Stimulated activated CD8-positive, alpha-beta memory T cell treated with anti-CD3 and anti-CD28 coated beads, Interleukin-15, amount 100 ng/mL, for 24 hours (primary cell): ENCODE results near the gene DAPK1.
"Not testable (repeated sequence)": the region's sequence is repeated elsewhere in the genome, so short reads cannot be mapped to it uniquely, and the experiment has no call there.

ENCODE experiments used
- DNase-seq: peaks from one replicate; pipeline ENCODE4 v3.0.0-alpha.2; 2020; ENCODE audit warnings: low read depth

The DAPK1 gene

DNA sequence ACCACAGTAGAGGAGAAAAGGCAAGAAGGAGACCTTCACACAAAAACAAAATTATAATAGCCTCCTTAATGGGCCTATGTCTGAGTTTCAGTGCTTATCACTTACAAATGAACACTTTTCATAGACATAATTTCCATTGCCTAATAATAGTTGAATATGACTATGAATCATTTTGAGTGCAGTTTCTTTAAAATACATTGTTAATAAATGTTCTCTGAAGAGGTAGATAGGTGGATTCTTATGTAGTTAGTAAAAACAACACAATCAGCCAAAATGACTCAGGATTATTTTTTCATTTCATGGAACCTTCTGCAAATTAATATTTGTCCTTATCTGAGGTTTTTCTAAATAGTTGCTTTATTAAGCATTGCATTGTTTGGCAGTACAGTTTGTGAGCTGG is 45.6 kb downstream of the DAPK1 start:
- no peak for DNase-seq

DNA sequence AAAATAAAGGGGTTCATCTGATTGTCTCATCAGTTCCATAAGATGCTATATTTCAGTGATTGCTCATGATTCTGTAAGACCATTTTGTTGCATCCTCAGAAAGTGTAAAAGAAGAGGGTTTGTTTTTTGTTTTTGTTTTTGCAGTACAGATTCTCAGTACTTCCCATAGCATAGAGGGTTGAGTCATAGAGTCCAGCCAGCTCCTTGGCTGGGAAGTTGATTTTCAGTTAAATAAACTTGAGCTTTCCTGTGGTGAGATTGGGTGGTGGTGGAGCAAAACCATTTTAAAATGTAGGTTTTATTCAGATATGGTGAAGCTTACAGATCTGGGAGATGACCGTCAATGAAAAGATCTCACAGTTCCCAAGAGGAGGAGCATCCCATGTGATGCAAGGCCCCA is 48.2 kb downstream of the DAPK1 start:
- DNase-seq, result no peak

DNA sequence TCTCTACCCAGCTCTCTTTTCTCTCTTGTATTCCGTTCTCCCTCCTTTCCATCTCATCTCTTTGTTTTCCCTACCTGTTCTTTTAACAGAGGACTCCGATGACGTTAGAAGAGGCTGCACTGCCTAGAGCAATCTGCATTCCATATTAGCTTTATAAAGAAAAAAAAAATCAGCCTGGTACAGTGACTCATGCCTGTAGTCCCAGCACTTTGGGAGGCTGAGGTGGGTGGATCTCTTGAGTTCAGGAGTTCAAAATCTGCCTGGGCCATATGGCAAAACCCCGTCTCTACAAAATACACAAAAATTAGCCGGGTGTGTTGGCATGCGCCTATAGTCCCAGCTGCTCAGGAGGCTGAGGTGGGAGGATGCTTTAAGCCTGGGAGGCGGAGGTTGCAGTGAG is 49.0 kb downstream of the DAPK1 start:
- no peak for DNase-seq

DNA sequence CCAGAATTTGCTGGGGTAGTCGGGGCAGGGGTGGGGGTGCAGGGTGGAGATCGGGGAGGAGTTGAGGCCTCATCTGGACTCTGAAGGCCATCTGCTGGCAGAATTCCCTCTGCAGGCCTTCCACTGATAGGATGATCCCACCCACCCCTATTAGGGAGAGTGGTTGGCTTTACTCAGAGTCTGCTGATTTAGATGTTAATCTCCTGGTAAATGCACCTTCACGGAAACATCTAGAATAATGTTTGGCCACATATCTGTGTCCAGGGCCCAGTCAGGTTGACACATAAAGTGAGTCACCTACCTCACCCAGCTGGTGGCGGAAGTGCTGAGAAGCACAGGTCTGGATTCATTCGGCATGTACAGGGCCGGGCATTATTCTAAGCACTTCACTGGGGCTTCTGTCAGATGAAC is 50.0 kb downstream of the DAPK1 start:
- DNase-seq, result no peak

DNA sequence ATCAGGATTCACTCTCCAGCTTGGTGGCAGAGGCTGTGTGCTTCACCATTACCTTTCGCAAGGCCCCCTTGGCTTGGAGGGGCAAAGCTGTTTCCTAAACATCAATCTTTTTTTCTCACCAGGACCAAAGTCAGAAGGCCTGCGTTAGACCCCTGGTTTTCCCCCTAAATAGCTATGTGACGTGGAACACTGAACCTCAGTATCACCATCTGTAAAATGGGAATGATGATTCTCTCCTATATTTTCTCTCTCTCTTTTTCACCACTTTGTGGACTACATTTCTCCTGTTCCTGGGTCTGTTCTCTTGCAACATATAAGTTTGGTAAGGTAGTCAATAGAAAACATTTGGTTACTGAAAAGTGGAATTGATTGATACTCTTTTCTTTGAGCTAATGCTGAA is 50.5 kb downstream of the DAPK1 start:
- DNase-seq, result no peak

DNA sequence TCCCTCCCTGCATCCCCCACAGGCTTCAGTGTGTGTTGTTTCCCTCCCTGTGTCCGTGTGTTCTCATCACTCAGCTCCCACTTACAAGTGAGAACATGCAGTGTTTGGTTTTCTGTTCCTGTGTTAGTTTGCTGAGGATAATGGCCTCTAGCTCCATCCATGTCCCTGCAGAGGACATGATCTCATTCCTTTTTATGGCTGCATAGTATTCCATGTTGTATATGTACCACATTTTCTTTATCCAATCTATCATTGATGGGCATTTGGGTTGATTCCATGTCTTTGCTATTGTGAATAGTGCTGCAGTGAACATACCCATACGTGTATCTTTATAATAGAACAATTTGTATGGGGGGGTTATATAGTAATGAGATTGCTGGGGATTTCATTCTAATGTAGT is 51.4 kb downstream of the DAPK1 start:
- DNase-seq, result not testable (repeated sequence)

DNA sequence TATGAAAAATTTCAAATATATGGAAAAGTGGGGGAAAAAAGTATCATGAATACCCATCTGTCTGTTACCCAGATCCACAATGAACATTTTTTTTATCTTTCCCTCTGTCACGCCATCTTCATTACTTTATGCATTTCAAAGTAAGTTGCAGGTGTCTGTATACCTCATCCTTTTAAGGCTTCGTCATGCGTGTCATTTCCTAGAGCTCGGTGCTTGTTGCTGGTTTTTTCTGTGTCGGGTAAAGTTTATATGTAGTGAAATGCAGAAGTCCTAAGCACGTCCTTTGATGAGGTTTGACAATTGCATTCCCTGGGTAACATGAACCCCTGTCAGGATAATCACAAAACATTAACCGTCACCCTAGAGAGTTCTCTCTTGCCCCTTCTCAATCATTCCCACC is 52.1 kb downstream of the DAPK1 start:
- DNase-seq, result no peak

DNA sequence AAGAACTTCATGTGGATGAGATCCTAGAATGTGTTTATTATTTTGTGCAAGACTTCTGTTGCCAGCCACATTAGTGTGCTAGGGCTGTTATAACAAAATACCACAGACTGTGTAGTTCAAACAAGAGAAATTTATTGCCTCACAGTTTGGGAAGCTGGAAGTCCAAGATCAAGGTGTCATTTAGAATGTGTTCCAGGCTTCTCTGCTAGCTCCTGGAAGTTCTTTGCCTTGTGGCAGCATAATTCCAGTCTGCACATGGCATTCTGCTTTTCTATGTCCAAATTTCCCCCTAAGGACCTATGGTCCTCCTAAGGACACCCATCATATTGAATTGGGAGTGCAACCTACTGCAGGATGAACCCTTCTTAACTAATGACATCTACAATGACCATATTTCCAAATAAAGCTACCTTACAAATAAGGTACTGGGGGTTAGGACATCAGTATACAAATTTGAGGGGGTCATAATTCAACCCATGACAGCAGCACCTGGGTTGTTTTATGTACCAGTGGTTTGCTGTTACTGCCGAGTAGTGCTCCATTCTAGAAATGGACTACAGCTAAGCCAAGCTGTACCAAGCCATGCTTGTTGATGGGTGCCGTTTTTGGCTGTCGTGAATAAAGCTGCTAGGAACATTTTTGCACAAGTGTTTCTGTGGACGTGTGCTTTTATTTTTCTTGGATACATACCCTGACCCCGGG is 52.7 kb downstream of the DAPK1 start:
- DNase-seq, result no peak

DNA sequence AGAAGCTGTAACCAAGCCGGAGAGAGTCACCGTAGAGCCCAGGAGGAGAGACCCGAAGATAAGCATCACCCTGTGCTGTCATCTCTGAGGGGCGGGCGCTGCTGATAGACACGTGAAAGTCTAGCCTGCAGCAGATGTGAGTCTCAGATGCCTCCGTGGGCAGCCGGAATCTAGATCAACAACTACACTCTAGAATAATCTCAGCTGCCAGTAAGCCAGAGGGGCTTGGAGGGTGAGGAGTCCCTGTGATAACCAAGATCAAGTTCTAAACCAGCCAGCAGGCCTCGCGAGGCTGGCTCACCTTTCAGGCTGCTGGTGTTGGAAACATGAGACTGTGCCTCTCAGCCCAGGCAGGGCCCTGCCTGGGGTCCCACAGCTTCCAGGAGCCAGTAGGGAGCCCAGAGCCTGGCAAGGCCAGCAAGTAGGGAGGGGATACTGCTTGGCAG is 54.1 kb downstream of the DAPK1 start:
- DNase-seq, result no peak

DNA sequence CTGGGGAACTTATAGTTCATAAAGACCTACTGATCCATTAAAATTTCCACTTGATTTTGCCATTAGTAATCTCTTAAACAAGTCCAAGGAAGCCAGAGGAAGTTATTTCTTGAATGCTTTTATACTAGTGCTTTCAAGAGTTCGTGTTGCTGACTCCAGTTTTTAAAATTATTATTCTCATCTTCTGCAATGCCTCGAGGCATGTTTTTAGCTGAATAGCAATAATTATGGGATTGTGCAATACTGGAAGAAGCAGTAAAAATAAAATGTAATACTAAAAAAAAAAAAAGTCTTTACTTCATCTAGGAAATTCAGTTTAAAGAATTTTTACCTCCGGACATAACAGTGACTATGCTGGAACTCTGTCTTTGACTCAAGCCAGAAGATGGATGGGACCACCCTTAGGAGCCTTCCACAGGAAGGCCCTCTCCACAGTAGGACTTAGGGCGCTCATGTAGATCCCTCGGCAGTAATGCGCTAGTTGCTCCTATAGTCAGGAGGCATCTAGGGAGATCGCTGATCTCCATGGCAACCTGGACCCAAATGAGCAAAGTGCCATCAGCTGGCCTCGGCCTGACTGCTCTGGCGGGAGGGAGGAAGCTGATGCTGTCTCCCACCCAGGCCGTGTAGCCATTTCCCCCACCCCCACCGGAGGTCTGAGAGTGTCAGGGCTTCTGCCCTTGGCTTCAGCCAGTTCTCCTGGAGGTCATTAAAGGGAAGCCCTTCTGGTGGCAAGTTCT is 56.7 kb downstream of the DAPK1 start:
- DNase-seq, result no peak

DNA sequence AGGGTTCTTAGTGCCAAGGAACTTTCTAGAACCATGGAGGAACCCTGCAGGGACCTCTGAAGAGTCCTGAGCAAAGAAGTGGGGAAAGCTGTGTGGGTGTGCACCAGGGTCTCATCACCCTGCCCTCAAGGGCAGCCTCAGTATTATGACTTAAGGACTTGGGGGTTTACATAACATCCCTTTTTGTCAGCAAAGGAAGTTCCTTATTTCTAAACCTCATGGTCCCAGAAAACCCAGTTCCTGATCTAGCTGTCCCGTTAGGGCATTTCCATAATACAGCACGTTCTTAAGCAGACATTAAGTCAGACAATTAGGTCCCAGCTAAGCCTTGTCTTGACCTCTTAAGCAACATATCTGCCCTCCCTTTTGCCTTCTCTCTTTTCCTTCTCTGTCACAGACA is 57.3 kb downstream of the DAPK1 start:
- no peak for DNase-seq

DNA sequence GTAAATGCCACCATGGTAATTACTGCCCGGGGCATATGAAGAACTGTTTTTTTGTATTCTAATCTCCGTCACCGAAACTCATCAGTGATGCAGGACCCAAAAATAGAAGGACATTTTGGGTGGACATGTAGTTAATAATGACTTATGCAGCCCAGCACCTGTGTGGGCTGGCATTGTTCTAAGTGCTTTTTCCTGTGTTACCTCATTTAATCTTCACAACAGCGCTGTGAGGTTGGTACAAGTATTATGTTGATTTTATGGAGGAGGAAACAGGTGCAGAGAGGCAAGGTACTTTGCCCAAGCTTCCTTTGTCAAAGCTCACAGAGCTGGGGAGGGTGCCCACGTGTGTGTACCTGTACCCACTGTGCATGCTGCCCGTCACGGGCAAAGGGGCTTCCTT is 58.4 kb downstream of the DAPK1 start:
- DNase-seq, result no peak

DNA sequence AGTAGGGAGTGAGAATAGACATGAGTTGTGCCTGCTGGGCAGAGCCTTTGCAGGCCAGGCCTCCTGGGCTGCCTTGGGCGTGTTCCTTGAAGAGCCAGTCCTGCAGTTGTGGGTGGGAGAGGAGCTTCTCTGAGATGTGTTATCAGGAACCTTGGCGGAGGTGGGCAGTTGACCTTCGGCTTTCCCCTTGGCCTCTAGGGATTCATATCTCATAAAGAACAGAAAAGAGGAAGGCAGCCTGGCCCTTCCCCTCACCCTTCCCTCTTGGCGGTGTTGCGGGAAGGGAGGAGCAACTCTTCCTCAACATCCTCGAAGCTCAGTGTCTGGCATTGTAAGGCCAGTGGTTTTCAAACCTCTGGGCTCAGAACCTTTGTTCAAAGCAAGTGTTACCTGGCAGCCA is 59.2 kb downstream of the DAPK1 start:
- DNase-seq, result no peak

DNA sequence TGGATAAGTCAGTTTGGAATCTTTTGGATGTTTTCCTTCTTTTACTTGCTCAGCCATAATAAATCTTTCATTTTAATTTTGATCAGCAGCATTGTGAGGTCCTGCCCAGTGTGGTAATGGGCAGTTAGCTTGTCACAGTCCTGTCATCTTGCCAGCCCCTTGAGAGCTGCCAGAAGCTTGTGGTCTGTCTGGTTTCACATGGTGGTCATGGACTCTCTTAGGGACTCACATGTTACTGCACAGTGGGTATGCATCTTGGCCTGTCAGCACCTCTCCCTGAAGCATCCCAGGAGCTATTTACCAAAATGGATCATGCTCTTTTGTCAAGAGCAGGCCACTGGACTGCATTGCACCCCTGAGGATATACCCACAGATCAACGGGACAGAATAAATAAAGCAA is 60.3 kb downstream of the DAPK1 start:
- no peak for DNase-seq

DNA sequence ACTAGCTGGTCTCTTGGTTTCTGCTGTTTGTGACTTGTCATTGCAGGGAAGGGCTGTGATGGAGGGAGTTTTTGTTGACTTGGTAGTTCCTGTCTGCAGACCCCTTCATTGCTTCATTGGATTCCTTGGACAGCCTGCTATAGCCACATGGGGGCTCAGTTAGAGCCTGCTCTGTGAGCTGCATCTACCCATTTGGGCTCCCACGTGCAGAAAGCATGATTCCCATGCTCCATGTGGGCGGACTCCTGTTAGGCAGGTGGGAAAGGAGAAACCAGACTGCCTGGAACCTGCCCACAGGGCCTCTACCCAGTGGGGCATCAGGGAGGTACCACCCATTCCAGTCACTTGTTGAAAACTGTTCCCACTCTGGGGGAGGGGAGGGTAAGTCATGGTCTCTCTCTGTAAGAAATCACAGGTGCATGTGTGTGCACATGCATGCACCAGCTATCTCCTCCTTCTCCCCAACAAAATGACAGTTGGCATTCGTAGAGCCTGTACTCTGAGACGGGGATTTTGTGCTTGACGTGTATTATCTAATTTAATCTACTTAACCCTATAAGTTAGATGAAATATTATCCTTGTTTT is 61.0 kb downstream of the DAPK1 start:
- DNase-seq, result no peak

DNA sequence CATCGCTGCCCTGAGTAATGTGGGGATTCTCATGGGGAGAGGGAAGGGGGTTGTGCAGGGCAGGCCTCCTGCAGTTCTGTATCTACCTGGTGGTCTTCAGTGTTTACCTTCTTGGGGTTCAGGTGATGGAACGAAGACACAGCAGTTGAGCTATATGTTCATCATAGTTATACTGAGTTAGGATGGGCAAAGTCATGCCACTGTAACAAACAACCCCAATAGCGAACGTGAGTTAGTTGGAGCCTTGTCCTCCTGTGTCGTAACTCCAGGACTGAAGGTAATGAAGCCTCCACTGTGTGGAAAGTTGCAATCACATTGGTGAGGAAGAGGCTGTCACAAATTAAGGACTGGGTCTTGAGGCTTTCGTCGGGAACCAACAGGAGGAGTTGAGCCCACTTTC is 64.4 kb downstream of the DAPK1 start:
- no peak for DNase-seq

DNA sequence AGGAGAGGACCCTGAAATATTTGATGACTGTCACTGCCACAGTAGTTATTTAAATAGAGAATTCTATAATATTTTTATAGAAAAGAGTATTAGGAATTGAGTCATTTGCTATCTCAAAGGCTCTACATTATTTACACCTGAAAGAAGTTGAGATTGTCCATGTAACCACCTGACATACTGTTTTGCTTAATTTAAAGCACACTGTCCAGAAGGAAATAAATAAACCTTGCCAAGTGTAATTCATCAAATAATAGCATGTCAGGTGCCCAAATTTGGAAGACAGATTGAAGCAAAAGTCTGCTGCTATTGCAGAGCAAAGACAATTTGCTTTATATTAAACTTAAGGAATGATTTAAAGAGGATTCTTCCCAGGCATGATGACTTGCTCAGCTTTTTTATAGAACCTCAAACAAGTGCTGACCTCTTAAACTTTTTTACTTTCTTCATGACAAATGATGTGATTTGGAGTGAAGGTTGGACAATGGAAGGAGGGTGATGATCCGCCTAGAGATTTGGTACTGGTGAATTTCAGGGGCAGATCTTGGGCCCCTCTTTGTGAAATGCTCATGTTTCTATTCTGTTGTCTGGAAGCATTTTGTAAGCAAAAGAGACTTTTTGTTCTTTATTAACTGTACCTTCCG is 65.0 kb downstream of the DAPK1 start:
- no peak for DNase-seq

DNA sequence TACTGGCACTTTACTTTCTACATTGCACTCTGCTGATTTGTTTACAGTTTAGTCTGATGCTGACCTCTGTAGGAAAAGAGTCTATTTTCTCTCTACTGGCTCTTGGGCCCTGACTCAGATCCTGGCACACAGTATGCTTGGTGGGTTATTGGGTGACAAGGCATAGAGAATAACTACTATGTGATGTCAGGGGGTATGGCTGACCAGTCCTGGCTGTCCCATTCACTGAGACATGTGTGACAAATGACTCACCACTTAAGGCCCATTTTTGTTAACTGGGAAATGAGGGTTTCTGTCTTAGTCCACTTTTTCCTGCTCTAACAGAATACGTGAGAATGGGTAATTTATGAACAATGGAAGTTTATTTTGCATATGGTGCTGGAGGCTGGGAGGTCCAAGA is 66.4 kb downstream of the DAPK1 start:
- no peak for DNase-seq

DNA sequence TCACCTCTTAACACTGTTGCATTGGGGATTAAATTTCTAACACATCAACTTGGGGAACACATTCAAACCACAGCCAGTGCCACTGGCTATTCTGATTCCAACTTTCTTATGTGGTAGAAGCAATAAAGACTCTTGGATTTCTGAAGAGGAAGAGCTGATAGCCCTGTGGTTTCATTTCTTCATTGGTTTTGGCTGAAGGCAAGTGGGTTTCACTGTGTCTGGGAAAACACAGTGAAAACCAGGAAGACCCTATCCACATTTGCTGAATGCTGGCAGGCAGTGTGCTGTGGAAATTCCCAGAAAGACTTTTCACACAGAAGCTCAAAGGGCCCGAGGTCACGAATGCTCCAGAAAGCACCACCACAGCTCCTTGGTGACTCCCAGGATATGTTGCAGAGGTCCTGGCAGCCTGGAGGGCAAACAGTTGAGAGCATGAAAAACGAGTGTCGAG is 67.1 kb downstream of the DAPK1 start:
- DNase-seq, result no peak

DNA sequence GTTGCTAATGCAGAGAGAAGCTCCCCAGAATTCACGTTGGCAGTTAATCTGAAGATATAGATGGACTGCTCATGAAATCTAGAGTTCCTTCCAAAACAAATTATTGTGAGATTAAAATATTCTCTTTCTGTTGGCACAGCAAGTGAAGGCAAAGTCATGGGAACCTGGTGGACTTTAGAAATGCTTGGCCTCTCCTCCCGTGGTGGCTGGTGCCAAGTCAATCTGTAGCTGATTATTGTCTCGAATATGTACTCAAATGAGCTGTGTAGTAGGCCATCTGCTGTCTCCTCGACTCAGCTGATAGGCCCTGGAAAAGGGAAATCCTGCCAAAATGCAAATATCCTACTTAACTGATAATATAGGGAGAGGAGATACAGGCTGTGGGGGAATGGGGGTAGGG is 69.3 kb downstream of the DAPK1 start:
- DNase-seq, result no peak

DNA sequence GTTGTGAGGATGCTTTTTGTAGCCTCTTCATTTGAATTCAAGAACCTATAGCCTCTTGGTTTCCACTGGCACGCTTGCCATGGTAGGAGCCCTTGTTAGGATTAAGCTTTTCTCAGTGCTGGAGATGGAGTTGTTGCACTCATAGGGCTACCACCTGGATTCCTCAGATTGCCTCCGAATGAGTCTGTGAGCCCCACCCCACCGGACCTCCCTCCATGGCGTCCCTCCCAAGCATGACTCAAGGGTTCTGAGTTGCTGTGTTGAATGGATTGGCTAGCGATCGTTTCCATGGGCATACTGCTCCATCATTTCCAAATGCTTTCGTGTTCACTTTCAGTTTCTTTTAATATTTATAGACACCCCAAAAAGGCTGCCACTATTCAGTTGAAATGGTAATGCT is 69.9 kb downstream of the DAPK1 start:
- no peak for DNase-seq

DNA sequence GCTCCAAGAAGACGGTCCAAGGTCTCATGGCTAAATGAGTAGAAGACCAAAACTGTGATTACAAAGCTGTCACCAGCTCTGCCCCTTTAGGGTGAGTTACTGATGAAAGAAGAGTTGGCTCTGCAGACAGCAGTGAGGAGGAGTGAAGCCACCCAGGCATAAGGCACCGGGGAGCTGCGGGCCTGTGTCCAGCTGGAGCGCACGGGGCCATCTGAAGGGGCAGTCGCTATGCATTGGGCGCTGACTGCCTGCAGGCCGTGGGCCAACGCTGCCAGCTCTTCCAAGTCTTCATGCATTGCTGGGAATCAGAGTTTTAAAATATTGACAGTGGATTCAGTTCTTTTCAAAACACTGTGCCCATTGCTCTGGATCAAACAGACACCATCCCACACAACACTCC is 70.3 kb downstream of the DAPK1 start:
- no peak for DNase-seq

DNA sequence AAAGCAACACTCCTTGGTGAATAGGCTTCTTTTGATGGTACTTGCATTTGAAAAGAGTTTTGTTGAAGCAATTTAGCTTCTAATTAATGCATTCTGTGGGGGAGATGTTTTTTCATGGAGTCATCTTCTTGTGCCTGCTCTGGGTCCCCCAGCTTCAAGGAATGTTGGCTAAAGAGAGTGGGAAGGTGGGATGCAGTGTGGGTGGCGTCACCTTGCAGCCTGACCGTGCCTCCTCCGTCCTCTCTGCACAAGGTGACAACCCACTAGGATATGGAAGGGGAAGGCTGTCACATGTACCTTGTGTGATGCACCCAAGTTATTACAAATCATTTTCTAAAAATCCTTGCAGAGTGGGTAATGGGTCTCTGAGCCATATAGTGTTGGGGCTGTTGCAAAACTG is 70.7 kb downstream of the DAPK1 start:
- DNase-seq, result no peak
